Pancreas (tissue), 10 donors: Measurements from ENCODE around the gene CWF19L1. TPM values are rescaled to one million over a fixed set of nuclear protein-coding genes. Genes with fewer than 3 reads are reported as not detected.

Source experiments
- ATAC-seq, 4 donors: fragments of 200-7000 bp; cut with Tn5 transposase; one replicate each; pipeline versions ENCODE4 v1.8.0 to v1.9.1; 2020; ENCODE audit warnings: mild to moderate bottlenecking in 4 of 4, moderate library complexity in 4 of 4
- DNase-seq, 6 donors: peaks; one replicate each; pipeline ENCODE4 v3.0.0-alpha.2; 2020
- FAIRE-seq: peaks from 2 replicates; lab custom pipeline; 2012; peaks lifted over from hg19 to GRCh38; lab: Jason Lieb, UNC
- H3K27ac ChIP-seq, 4 donors: fragments of 200-600 bp; sonication (generic); 1 replicate in 3 of 4; 2 replicates in 1 of 4; pipeline versions ENCODE4 v1.5.0 to v1.8.0; 2020
- H3K27me3 ChIP-seq, 4 donors: fragments of 200-600 bp; one replicate each; pipeline ENCODE4 v1.8.0; 2021
- H3K36me3 ChIP-seq, 3 donors: fragments of 200-600 bp; sonication (generic) in 1 of 3; one replicate each; pipeline versions ENCODE4 v1.5.0 to v1.8.0; 2020 to 2021
- H3K4me1 ChIP-seq, 3 donors: fragments of 200-600 bp; one replicate each; pipeline ENCODE4 v1.8.0; 2021
- H3K4me3 ChIP-seq, 4 donors: fragments of 200-600 bp; sonication (generic) in 2 of 4; one replicate each; pipeline versions ENCODE4 v1.5.0 to v1.8.0; 2020 to 2021
- H3K9me3 ChIP-seq, 4 donors: fragments of 200-600 bp; one replicate each; pipeline ENCODE4 v1.8.0; 2021
- CTCF ChIP-seq, 4 donors: fragments of 200-600 bp; sonication (generic) in 3 of 4; IDR thresholded peaks; one replicate each; pipeline versions ENCODE4 v1.5.0 to v1.8.0; 2021; ENCODE audit warnings: antibody characterized with exemption in 4 of 4
- WGBS, 2 donors: extraction: QIAGEN DNeasy Blood & Tissue Kit; methylation state at CpG; one replicate each; pipeline ENCODE4 v1.1.7; 2013; 5-methylcytosine and 5-hydroxymethylcytosine counted together
- intact Hi-C, 3 donors: fragments of 100-400 bp; cut with DNase I; formaldehyde crosslinking; loops; one replicate each; pipeline versions ENCODE4 v1.11.1 to v1.14.2; 2022
- polyA plus RNA-seq, 2 donors: library from polyadenylated mRNA; stranded (reverse); fragments of 200-250 nt; gene quantifications; one replicate each; pipeline ENCODE4 v1.2.3, GENCODE V29; 2013
- total RNA-seq, 6 donors: library from RNA; stranded (reverse); fragmentation: NEBNext Ultra II Directional in 4 of 6; extraction: Animal tissue kit (Norgen Biotek cat#: 25700) in 4 of 6; gene quantifications; one replicate each; pipeline versions ENCODE4 v1.2.1 to v1.2.4, GENCODE V29; 2021 to 2023
- donor health status: healthy with polysubstance abuse.
- donor health status: DM: no; HTN: no; CAD: no; lungs with moderate emphysema.
- donor health status: DM: no; HTN: no; CAD: no.
- donor health status: control.
- donor health status: control.
- donor health status: Bipolar disorder and iron deficiency.
- donor health status: DM: yes; HTN: yes; CAD: no.
- donor health status: DM: no; HTN: no; CAD: no.
- donor health status: DM: no; HTN: no; CAD: no.
- donor health status: DM: yes; HTN: yes; CAD: no.

CWF19L1 gene
- total and polyA plus RNA-seq, 8 donors, result 8.0 to 12.8 (median 10.9) TPM

- H3K9me3 ChIP-seq, result no peaks in the 10 kb centered on the region
- no peaks in the 10 kb centered on the region for H3K27me3 ChIP-seq
- TF ChIP-seq CTCF (IDR thresholded peaks at IDR 0.05), result no peak
- no peak for DNase-seq
- H3K36me3 ChIP-seq, result no peaks in the 10 kb centered on the region
- WGBS, 2 donors, result 49 to 52% methylated on average over 3 of the region's 3 CpGs
- intact Hi-C loops, result no loop called here
- ATAC-seq, result no peak
- H3K27ac ChIP-seq, result no peak overlapping the region
- H3K4me1 ChIP-seq, result peaks cover 11 to 27% (median 23%) of the 10 kb centered on the region in 3 donors
- no peak for FAIRE-seq
- H3K4me3 ChIP-seq, result no peak overlapping the region
Observed at GRCh38 chr10:100183481-100183880, 84.0 kb downstream of the CWF19L1 start.

DNA sequence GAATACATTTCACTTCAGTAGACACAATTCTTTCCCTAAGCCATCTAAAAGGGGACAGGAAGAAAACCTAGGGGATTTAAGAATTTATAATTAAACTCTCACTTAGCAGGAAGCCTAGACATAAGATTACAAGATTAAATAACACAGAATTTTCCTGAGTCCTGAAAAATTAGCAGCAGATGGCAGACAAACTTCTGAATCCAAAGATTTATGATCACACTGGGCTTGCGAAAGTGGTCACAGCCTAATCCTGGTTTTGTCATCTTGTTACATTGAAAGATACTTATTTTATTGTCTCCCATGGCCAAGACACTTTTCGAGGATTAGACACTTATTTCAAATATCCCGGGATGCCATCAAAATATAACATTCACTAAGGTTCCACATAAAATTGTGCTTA, 84.5 kb downstream of the CWF19L1 start:
- intact Hi-C loops, result no loop called here
- TF ChIP-seq CTCF (IDR thresholded peaks at IDR 0.05), result no peak
- Histone ChIP-seq H3K27ac (no peak overlapping the region), H3K36me3 (peaks cover 0 to 1% (median 0%) of the 10 kb centered on the region in 3 donors), H3K27me3 (no peaks in the 10 kb centered on the region), H3K4me3 (no peak overlapping the region), H3K9me3 (no peaks in the 10 kb centered on the region), H3K4me1 (peaks cover 11 to 24% (median 23%) of the 10 kb centered on the region in 3 donors)
- FAIRE-seq (no peak), ATAC-seq (no peak), DNase-seq (no peak)
- 92% methylated on average over 3 of the region's 3 CpGs for WGBS, 2 donors

Other genes starting within 250 kb of the CWF19L1 start
- gene CPN1, start 185.8 kb downstream of the CWF19L1 start, total RNA-seq, result under 1 TPM in 1 of 6 donors, not detected in 5; 0.17 TPM
- gene CPN1, start 185.8 kb downstream of the CWF19L1 start, polyA plus RNA-seq, result not detected
- 10 to 100 TPM in 4 of 6 donors, 1 to 10 TPM in 2; 8.5 to 13.2 (median 11.6) TPM for gene ERLIN1, start 81.6 kb downstream of the CWF19L1 start, total RNA-seq
- 1 to 10 TPM; 2.9 to 7.5 TPM for gene ERLIN1, start 81.6 kb downstream of the CWF19L1 start, polyA plus RNA-seq
- 1 to 10 TPM; 4.8 to 9.2 (median 6.1) TPM for gene CHUK, start 38.0 kb downstream of the CWF19L1 start, total RNA-seq
- gene CHUK, start 38.0 kb downstream of the CWF19L1 start, polyA plus RNA-seq, result 1 to 10 TPM; 3.7 to 8.7 TPM
- 10 to 100 TPM; 11.7 to 18.6 (median 13.4) TPM for gene BLOC1S2, start 19.0 kb upstream of the CWF19L1 start, total RNA-seq
- 10 to 100 TPM; 14.0 to 30.4 TPM for gene BLOC1S2, start 19.0 kb upstream of the CWF19L1 start, polyA plus RNA-seq
- not detected for gene PKD2L1, start 62.6 kb upstream of the CWF19L1 start, total RNA-seq
- gene PKD2L1, start 62.6 kb upstream of the CWF19L1 start, polyA plus RNA-seq, result under 1 TPM; 0.11 to 0.54 TPM
- 10 to 100 TPM in 3 of 6 donors, 1 to 10 TPM in 3; 1.9 to 87.6 (median 9.7) TPM for gene SCD, start 79.6 kb upstream of the CWF19L1 start, total RNA-seq
- 10 to 100 TPM; 10.9 to 30.1 TPM for gene SCD, start 79.6 kb upstream of the CWF19L1 start, polyA plus RNA-seq
- gene WNT8B, start 195.4 kb upstream of the CWF19L1 start, total RNA-seq, result under 1 TPM; 0.14 to 0.59 (median 0.36) TPM
- gene WNT8B, start 195.4 kb upstream of the CWF19L1 start, polyA plus RNA-seq, result under 1 TPM; 0.08 to 0.14 TPM